ENCODE measurements around the gene CD300A.

CD300A gene

DNA sequence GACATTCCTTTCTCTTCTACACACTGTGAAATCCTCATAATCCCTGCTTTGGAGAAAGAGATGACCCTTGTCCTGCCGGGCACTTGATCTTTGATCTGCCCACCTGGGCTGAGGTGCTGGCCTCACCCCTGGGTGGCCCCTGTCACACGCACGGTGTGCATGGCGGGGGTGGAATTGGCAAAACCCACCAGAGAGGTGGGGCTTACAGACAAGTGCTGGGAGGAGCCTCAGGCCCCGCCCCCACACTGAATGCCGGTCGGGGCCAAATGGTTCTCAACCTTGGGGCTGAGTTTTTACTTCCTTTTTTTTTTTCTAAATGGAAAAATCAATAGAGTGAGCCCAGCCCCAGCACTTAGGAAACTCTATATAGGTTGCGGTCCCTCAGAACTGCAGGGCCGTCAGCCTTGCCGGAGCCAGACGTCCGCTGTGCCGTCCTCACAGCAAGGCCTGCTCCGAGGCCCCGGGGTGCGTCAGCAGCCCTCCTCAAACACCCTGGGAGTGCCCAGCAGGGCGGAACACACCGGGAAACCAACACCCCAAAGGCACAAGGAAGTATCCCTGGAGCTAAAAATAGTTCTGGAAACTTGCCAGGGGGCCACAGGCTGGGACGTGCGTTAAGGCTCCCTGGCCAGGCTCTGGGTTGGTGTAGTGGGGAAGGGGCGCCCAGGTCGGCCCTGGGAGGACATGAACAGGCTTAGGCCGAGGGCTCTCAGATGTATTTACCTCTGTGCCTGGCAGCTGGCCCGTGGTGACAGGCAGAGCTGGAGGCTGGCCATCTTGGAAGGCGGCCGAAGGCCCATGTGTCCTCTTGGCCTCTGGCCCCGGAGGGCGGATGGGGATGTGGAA is 23.5 kb upstream of the CD300A start:
- DNase-seq (ENCODE audit: low read depth) = peak; percentile 86
- TF ChIP-seq POLR2A (IDR thresholded peaks at IDR 0.05; ENCODE audit: extremely low read depth, insufficient read length) = peak; percentile 47
- TF ChIP-seq, protein P1, sequence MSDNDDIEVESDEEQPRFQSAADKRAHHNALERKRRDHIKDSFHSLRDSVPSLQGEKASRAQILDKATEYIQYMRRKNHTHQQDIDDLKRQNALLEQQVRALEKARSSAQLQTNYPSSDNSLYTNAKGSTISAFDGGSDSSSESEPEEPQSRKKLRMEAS (IDR thresholded peaks at IDR 0.05; ENCODE audit: low read depth, low read length) = no peak
- no peak overlapping the region for H3K4me3 ChIP-seq (ENCODE audit: low read depth, low read length)

DNA sequence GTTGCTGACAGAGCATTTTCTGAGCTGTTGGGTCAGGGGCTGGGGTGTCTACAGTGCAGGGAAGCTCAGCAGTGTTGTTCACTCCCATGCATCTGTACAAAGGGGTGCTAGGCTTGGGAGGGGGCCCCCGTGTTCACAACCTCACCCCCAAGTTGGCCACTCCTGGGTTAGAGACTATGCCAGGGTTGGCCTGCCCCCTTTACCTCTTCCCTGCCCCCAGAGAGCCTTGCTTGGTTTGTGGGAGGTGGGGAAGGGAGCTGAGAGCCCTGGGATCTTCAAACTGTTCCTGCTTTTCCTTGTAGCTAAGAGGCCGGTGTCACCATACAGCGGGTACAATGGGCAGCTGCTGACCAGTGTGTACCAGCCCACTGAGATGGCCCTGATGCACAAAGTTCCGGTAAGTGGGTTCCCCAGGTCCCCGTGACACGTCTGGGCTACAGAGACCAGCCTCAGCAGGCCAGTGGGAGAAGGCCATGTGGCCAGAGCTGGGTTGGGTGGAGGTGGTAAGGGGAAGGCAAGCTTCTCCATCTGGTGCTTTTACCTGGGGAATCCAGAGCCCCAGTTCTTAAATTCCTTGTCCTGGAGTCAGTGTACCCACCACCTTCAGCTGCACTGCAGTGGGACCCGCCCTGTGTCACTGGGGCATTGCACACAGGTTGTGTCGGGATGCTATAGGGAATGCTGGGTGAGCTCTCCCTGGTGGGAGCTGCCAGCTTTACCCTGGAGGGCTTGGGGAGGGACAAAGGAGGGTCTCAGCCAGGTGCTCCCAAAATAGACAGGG is 22.7 kb upstream of the CD300A start:
- H3K4me3 ChIP-seq (ENCODE audit: low read depth, low read length) = no peak overlapping the region
- no peak for TF ChIP-seq POLR2A (IDR thresholded peaks at IDR 0.05; ENCODE audit: extremely low read depth, insufficient read length)
- TF ChIP-seq, protein P1 (IDR thresholded peaks at IDR 0.05; ENCODE audit: low read depth, low read length) = 0 out of 2 replicates have a peak, but pooled peaks have one; percentile 10
- DNase-seq (ENCODE audit: low read depth) = no peak

DNA sequence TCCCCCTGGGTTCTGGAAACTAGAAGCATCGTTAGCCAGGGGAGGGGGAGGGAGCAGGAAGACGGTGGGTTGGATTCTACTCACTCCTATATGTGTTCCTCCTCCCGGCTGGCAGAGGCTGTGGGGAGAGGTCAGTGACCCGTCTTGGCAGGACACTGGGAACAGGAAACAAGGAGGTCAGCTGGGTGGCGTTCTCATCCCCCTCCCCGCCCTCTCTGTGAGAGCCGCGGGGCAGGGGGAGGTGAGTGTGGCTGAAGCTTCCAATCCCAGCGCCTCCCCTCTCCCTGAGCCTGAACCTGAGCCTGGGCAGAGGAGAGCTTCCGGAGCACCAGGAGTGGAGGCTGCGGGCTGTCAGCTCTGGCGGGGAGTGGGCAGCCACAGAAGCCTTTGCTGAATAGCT is 22.0 kb upstream of the CD300A start:
- H3K4me3 ChIP-seq (ENCODE audit: low read depth, low read length) = no peak overlapping the region
- TF ChIP-seq, protein P2, sequence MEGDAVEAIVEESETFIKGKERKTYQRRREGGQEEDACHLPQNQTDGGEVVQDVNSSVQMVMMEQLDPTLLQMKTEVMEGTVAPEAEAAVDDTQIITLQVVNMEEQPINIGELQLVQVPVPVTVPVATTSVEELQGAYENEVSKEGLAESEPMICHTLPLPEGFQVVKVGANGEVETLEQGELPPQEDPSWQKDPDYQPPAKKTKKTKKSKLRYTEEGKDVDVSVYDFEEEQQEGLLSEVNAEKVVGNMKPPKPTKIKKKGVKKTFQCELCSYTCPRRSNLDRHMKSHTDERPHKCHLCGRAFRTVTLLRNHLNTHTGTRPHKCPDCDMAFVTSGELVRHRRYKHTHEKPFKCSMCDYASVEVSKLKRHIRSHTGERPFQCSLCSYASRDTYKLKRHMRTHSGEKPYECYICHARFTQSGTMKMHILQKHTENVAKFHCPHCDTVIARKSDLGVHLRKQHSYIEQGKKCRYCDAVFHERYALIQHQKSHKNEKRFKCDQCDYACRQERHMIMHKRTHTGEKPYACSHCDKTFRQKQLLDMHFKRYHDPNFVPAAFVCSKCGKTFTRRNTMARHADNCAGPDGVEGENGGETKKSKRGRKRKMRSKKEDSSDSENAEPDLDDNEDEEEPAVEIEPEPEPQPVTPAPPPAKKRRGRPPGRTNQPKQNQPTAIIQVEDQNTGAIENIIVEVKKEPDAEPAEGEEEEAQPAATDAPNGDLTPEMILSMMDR (IDR thresholded peaks at IDR 0.05; ENCODE audit: low read depth, low read length) = no peak
- DNase-seq (ENCODE audit: low read depth) = no peak

DNA sequence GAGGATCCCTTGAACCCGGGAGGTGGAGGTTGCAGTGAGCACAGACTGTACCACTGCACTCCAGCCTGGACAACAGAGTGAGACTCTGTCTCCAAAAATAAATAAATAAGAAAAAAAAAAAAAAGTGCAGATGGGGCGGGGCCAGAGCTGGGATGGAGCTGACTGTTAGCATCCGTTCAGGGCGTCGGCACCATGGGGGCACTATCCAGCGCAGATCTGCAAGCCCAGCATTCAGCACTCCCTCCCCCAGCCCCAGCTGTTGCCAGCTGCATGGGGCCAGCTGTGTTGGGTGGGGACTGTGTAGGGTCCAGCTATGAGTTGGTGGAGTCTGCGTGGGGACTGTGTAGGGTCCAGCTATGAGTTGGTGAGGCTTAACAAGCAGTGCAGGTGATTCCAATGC is 21.3 kb upstream of the CD300A start:
- TF ChIP-seq, protein P2 (IDR thresholded peaks at IDR 0.05; ENCODE audit: low read depth, low read length) = no peak
- no peak for TF ChIP-seq POLR2A (IDR thresholded peaks at IDR 0.05; ENCODE audit: extremely low read depth, insufficient read length)
- no peak for TF ChIP-seq MYC (IDR thresholded peaks at IDR 0.05; ENCODE audit: low read depth, low read length)
- TF ChIP-seq, protein P1 (IDR thresholded peaks at IDR 0.05; ENCODE audit: low read depth, low read length) = no peak
- DNase-seq (ENCODE audit: low read depth) = no peak
- H3K4me3 ChIP-seq (ENCODE audit: low read depth, low read length) = no peak overlapping the region

DNA sequence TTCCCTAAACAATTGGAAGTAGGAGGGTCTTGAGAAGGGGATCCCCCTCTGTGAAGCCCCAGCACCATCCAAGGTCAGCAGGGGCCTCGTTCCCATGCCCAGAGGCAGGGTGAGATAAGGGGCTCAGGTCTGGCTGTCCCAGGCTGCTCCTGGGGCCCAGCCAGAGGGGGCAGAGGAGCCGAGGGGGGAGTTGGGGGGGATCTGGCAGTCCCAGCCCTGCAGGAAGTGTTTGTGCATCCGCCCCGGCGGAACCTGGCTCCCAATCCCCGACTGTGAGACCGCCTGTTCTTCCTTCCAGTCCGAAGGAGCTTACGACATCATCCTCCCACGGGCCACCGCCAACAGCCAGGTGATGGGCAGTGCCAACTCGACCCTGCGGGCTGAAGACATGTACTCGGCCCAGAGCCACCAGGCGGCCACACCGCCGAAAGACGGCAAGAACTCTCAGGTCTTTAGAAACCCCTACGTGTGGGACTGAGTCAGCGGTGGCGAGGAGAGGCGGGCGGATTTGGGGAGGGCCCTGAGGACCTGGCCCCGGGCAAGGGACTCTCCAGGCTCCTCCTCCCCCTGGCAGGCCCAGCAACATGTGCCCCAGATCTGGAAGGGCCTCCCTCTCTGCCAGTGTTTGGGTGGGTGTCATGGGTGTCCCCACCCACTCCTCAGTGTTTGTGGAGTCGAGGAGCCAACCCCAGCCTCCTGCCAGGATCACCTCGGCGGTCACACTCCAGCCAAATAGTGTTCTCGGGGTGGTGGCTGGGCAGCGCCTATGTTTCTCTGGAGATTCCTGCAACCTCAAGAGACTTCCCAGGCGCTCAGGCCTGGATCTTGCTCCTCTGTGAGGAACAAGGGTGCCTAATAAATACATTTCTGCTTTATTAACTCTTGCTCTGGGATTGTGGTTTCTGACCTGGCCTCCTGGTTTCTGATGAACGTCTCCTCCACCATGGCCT is 19.6 kb upstream of the CD300A start:
- no peak overlapping the region for H3K4me3 ChIP-seq (ENCODE audit: low read depth, low read length)
- DNase-seq (ENCODE audit: low read depth) = peak; percentile 51
- TF ChIP-seq POLR2A (IDR thresholded peaks at IDR 0.05; ENCODE audit: extremely low read depth, insufficient read length) (no peak), MYC (IDR thresholded peaks at IDR 0.05; ENCODE audit: low read depth, low read length) (no peak)
- TF ChIP-seq, protein P1 (IDR thresholded peaks at IDR 0.05; ENCODE audit: low read depth, low read length) = no peak
- TF ChIP-seq, protein P2 (IDR thresholded peaks at IDR 0.05; ENCODE audit: low read depth, low read length) = no peak

DNA sequence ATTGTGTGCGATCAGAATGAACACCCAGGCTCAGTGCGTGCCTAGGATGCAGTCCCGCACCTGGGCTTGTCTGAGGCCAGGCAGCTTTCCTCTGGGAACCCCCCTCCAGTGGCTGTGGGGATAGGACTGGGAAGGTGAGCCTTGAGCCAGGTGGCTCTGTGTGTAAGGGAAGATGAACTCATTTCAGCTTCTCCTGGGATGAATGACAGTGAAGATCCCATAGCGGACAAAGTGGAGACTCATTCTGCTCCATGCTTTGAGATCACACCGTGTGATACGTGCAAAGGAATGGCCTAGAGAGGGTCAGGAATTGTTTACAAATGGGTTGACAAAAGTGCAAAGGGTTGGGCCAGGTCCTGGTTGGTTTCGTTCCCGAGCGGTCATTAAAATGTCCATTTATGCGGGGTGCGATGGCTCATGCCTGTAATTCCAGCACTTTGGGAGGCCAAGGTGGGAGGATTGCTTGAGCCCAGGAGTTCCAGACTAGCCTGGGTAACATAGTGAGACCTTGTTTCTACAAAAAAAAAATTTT is 18.7 kb upstream of the CD300A start:
- H3K4me3 ChIP-seq (ENCODE audit: low read depth, low read length) = no peak overlapping the region
- no peak for DNase-seq (ENCODE audit: low read depth)
- TF ChIP-seq, protein P2 (IDR thresholded peaks at IDR 0.05; ENCODE audit: low read depth, low read length) = no peak
- no peak for TF ChIP-seq POLR2A (IDR thresholded peaks at IDR 0.05; ENCODE audit: extremely low read depth, insufficient read length)
- TF ChIP-seq, protein P1 (IDR thresholded peaks at IDR 0.05; ENCODE audit: low read depth, low read length) = no peak
- TF ChIP-seq MYC (IDR thresholded peaks at IDR 0.05; ENCODE audit: low read depth, low read length) = no peak

Measured in NB4 (cell line).